Measurements from ENCODE around the gene SLX4IP.

DNA sequence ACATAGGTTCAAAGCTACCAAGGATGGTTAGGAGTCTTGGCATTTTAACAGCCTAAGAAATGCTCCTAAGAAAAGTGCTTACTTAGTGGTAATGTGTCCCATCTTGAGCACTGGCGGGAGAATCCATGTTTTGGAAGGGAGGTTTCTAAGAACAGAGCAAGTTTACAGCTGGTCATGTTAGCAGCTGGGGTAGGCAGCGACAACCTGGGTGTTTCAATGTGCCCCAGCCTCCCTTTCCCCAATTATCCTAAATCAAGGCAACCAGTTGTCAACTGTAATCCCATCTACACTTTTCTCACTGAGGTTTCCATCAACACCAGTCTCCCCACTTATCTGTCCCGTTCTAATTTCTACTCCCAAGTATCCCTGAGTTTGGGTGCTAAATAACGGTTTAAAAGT lies 240.3 kb downstream of the SLX4IP start:
- TF ChIP-seq POLR2AphosphoS5 (IDR thresholded peaks at IDR 0.05; ENCODE audit: borderline replicate concordance, low read depth, low read length) = no peak
- TF ChIP-seq EZH2 (IDR thresholded peaks at IDR 0.05) = no peak

Data from SK-N-MC (cell line).